WTC11 (cell line): ENCODE measurements around the gene PDLIM1. TPM values are rescaled to one million over a fixed set of nuclear protein-coding genes. Genes with fewer than 3 reads are reported as not detected.

Source experiments
- ATAC-seq: fragments of 200-7000 bp; cut with Tn5 transposase; 2 replicates; pipeline ENCODE4 v1.10.0; 2021; ENCODE audit warnings: mild to moderate bottlenecking, moderate library complexity
- CTCF ChIA-PET: fragments of 300-600 bp; sonication (Branson Sonifier 250); formaldehyde crosslinking; loops from one replicate; lab custom pipeline; 2021; ENCODE audit warnings: antibody characterized with exemption; lab: Charles Lee
- POLR2A ChIA-PET: fragments of 350-600 bp; sonication (Branson Sonifier 250); formaldehyde crosslinking; loops from one replicate; lab custom pipeline; 2021; ENCODE audit warnings: antibody characterized with exemption; lab: Charles Lee
- DNase-seq: peaks from one replicate; pipeline ENCODE4 v3.0.0; 2021; ENCODE audit warnings: low spot score
- H3K27ac Mint-ChIP-seq: 2 replicates; pipeline ENCODE4 v1.8.0; 2021; ENCODE audit warnings: mixed read lengths
- H3K27me3 Mint-ChIP-seq: 2 replicates; pipeline ENCODE4 v1.8.0; 2021; ENCODE audit warnings: low read depth, mild to moderate bottlenecking, moderate library complexity, mixed read lengths
- H3K36me3 Mint-ChIP-seq: 2 replicates; pipeline ENCODE4 v1.8.0; 2021; ENCODE audit warnings: mixed read lengths
- H3K4me1 Mint-ChIP-seq: 2 replicates; pipeline ENCODE4 v1.8.0; 2022; ENCODE audit warnings: mixed read lengths
- H3K4me3 Mint-ChIP-seq: 2 replicates; pipeline ENCODE4 v1.8.0; 2021; ENCODE audit warnings: mild to moderate bottlenecking, moderate library complexity, mixed read lengths
- H3K9me3 Mint-ChIP-seq: 2 replicates; pipeline ENCODE4 v1.8.0; 2021; ENCODE audit warnings: mixed read lengths
- ATF3 ChIP-seq: sonication (generic); formaldehyde crosslinking; conservative IDR thresholded peaks from 2 replicates; pipeline ENCODE4 v1.8.1; 2022; ENCODE audit warnings: mild to moderate bottlenecking, missing genetic modification reagents
- CREB1 ChIP-seq: sonication (generic); formaldehyde crosslinking; IDR thresholded peaks from 2 replicates; pipeline ENCODE4 v1.8.0; 2023; ENCODE audit warnings: mild to moderate bottlenecking, missing genetic modification reagents
- E2F1 ChIP-seq: sonication (generic); formaldehyde crosslinking; IDR thresholded peaks from 2 replicates; pipeline ENCODE4 v1.8.0; 2022; ENCODE audit warnings: mild to moderate bottlenecking, missing genetic modification reagents
- ELF4 ChIP-seq: sonication (generic); formaldehyde crosslinking; IDR thresholded peaks from 2 replicates; pipeline ENCODE4 v1.8.1; 2022; ENCODE audit warnings: low read depth, mild to moderate bottlenecking, moderate library complexity, missing genetic modification reagents
- EMX1 ChIP-seq: fragments of 250-450 bp; sonication (Bioruptor Pico); IDR thresholded peaks from 2 replicates; pipeline ENCODE4 v1.8.0; 2021; ENCODE audit warnings: mild to moderate bottlenecking
- FOXJ3 ChIP-seq: sonication (generic); formaldehyde crosslinking; IDR thresholded peaks from 2 replicates; pipeline ENCODE4 v1.9.0; 2021; ENCODE audit warnings: missing genetic modification reagents, mild to moderate bottlenecking, borderline replicate concordance
- JAZF1 ChIP-seq: fragments of 250-450 bp; sonication (Bioruptor Pico); IDR thresholded peaks from 2 replicates; pipeline ENCODE4 v1.9.0; 2021; ENCODE audit warnings: moderate library complexity, mild to moderate bottlenecking, inconsistent platforms
- NR2C2 ChIP-seq: sonication (generic); formaldehyde crosslinking; IDR thresholded peaks from 2 replicates; pipeline ENCODE4 v1.8.0; 2022; ENCODE audit warnings: mild to moderate bottlenecking, missing genetic modification reagents
- NR3C1 ChIP-seq: sonication (generic); formaldehyde crosslinking; conservative IDR thresholded peaks from 2 replicates; pipeline ENCODE4 v1.8.1; 2023; ENCODE audit warnings: low read depth, mild to moderate bottlenecking, missing genetic modification reagents
- OVOL2 ChIP-seq: fragments of 250-450 bp; sonication (Bioruptor Pico); IDR thresholded peaks from 2 replicates; pipeline ENCODE4 v1.9.0; 2021; ENCODE audit warnings: mild to moderate bottlenecking, borderline replicate concordance
- RORB ChIP-seq: fragments of 250-450 bp; sonication (Bioruptor Pico); IDR thresholded peaks from 2 replicates; pipeline ENCODE4 v1.9.0; 2021; ENCODE audit warnings: mild to moderate bottlenecking
- SMAD3 ChIP-seq: sonication (generic); formaldehyde crosslinking; IDR thresholded peaks from 2 replicates; pipeline ENCODE4 v1.8.0; 2022; ENCODE audit warnings: missing genetic modification reagents, mild to moderate bottlenecking, borderline replicate concordance
- TEAD1 ChIP-seq: sonication (generic); formaldehyde crosslinking; IDR thresholded peaks from 2 replicates; pipeline ENCODE4 v1.8.0; 2022; ENCODE audit warnings: mild to moderate bottlenecking, missing genetic modification reagents
- ZNF138 ChIP-seq: sonication (generic); formaldehyde crosslinking; conservative IDR thresholded peaks from 2 replicates; pipeline ENCODE4 v1.8.1; 2022; ENCODE audit warnings: mild to moderate bottlenecking, moderate library complexity, missing genetic modification reagents
- ZSCAN18 ChIP-seq: fragments of 250-450 bp; sonication (Bioruptor Pico); IDR thresholded peaks from 2 replicates; pipeline ENCODE4 v2.1.2; 2022; ENCODE audit warnings: mild to moderate bottlenecking, moderate library complexity
- total RNA-seq: library from RNA; stranded (reverse); gene quantifications from 3 replicates; pipeline ENCODE4 v1.2.3, GENCODE V29; 2021
- TF ChIP-seq, protein P1 (sequence below): fragments of 250-450 bp; sonication (Bioruptor Pico); IDR thresholded peaks from 2 replicates; pipeline ENCODE4 v1.9.0; 2021; ENCODE audit warnings: mild to moderate bottlenecking
- TF ChIP-seq, protein P2 (sequence below): sonication (generic); formaldehyde crosslinking; IDR thresholded peaks from 2 replicates; pipeline ENCODE4 v1.8.1; 2022; ENCODE audit warnings: low read depth, missing genetic modification reagents, borderline replicate concordance
- TF ChIP-seq, protein P3 (sequence below): sonication (generic); formaldehyde crosslinking; IDR thresholded peaks from 2 replicates; pipeline ENCODE4 v1.8.0; 2022; ENCODE audit warnings: mild to moderate bottlenecking, missing genetic modification reagents
- TF ChIP-seq, protein P4 (sequence below): sonication (generic); formaldehyde crosslinking; IDR thresholded peaks from 2 replicates; pipeline ENCODE4 v1.8.1; 2022; ENCODE audit warnings: missing genetic modification reagents, borderline replicate concordance
- TF ChIP-seq, protein P5 (sequence below): sonication (generic); formaldehyde crosslinking; IDR thresholded peaks from 2 replicates; pipeline ENCODE4 v1.8.0; 2023; ENCODE audit warnings: missing genetic modification reagents
- TF ChIP-seq, protein P6 (sequence below): fragments of 200-600 bp; IDR thresholded peaks from 2 replicates; pipeline ENCODE4 v1.8.0; 2022; ENCODE audit warnings: antibody characterized with exemption

Gene PDLIM1
- total RNA-seq, 1 experiment from 2014 or later = 223 TPM

DNA sequence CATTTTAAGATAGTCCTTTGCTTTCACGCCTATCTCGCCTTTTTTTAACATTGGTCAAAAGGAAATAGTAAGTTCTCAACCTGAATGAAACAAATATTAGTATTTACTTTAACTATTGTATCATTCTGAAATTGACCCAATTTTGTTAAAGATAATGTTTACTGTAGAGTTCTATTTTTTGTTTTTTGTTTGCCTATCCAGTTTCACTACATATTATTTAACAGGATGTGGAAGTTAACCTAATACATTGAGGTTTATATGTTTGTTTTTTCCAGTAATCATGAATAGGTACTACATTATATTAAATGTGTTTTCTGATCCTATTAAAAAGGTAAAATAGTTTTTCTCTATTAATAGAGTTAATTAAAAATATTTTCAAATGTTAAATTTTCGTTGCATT, 70.3 kb downstream of the PDLIM1 start (continued):
- TF ChIP-seq ELF4 (CRISPR knock-in tag) = no peak
- TF ChIP-seq NR2C2 (CRISPR knock-in tag) = no peak
- no peak for TF ChIP-seq JAZF1 (CRISPR knock-in tag)
- TF ChIP-seq, protein P1, sequence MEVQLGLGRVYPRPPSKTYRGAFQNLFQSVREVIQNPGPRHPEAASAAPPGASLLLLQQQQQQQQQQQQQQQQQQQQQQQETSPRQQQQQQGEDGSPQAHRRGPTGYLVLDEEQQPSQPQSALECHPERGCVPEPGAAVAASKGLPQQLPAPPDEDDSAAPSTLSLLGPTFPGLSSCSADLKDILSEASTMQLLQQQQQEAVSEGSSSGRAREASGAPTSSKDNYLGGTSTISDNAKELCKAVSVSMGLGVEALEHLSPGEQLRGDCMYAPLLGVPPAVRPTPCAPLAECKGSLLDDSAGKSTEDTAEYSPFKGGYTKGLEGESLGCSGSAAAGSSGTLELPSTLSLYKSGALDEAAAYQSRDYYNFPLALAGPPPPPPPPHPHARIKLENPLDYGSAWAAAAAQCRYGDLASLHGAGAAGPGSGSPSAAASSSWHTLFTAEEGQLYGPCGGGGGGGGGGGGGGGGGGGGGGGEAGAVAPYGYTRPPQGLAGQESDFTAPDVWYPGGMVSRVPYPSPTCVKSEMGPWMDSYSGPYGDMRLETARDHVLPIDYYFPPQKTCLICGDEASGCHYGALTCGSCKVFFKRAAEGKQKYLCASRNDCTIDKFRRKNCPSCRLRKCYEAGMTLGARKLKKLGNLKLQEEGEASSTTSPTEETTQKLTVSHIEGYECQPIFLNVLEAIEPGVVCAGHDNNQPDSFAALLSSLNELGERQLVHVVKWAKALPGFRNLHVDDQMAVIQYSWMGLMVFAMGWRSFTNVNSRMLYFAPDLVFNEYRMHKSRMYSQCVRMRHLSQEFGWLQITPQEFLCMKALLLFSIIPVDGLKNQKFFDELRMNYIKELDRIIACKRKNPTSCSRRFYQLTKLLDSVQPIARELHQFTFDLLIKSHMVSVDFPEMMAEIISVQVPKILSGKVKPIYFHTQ (CRISPR knock-in tag) = no peak
- TF ChIP-seq, protein P2, sequence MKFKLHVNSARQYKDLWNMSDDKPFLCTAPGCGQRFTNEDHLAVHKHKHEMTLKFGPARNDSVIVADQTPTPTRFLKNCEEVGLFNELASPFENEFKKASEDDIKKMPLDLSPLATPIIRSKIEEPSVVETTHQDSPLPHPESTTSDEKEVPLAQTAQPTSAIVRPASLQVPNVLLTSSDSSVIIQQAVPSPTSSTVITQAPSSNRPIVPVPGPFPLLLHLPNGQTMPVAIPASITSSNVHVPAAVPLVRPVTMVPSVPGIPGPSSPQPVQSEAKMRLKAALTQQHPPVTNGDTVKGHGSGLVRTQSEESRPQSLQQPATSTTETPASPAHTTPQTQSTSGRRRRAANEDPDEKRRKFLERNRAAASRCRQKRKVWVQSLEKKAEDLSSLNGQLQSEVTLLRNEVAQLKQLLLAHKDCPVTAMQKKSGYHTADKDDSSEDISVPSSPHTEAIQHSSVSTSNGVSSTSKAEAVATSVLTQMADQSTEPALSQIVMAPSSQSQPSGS (CRISPR knock-in tag) = no peak
- TF ChIP-seq, protein P3, sequence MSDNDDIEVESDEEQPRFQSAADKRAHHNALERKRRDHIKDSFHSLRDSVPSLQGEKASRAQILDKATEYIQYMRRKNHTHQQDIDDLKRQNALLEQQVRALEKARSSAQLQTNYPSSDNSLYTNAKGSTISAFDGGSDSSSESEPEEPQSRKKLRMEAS (CRISPR knock-in tag) = no peak
- no peak for TF ChIP-seq ZSCAN18 (CRISPR knock-in tag)
- TF ChIP-seq ZNF138 = no peak
- TF ChIP-seq TEAD1 (CRISPR knock-in tag) = no peak
- TF ChIP-seq CREB1 (CRISPR knock-in tag) = no peak
- TF ChIP-seq, protein P4, sequence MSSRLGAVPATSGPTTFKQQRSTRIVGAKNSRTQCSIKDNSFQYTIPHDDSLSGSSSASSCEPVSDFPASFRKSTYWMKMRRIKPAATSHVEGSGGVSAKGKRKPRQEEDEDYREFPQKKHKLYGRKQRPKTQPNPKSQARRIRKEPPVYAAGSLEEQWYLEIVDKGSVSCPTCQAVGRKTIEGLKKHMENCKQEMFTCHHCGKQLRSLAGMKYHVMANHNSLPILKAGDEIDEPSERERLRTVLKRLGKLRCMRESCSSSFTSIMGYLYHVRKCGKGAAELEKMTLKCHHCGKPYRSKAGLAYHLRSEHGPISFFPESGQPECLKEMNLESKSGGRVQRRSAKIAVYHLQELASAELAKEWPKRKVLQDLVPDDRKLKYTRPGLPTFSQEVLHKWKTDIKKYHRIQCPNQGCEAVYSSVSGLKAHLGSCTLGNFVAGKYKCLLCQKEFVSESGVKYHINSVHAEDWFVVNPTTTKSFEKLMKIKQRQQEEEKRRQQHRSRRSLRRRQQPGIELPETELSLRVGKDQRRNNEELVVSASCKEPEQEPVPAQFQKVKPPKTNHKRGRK (CRISPR knock-in tag) = no peak

DNA sequence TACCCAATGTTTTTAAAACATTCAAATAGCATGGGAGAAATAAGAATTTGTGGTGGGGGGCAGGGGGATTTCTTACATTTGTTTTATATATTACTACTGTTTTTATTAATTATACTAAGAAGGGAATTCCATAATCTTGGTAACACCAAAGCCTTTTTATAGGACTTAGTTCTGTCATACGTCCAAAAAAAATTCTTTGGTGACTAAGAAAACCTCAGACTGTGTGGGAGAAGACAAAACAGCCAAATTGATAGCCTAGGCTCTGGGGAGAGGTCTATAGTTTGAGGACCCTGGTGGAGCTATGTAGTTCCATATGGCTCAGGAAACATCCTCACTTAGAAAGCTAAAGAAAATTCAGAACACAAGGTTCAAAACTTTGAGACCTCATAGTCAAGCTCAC, 73.3 kb downstream of the PDLIM1 start:
- peaks cover 33% of the 10 kb centered on the region for H3K36me3 Mint-ChIP-seq
- ChIA-PET CTCF (interaction anchor here (0.8 to 1.1 kb wide), 2 partner anchors 26 to 29 kb away, joined by 3 to 4 read pairs; no protein-coding TSS in a partner anchor), POLR2A (no interaction called here)
- no peak overlapping the region for H3K4me3 Mint-ChIP-seq
- H3K27ac Mint-ChIP-seq = 0 out of 2 replicates have a peak overlapping the region, but pooled peaks have one; percentile 58
- no peaks in the 10 kb centered on the region for H3K27me3 Mint-ChIP-seq
- TF ChIP-seq FOXJ3 (CRISPR knock-in tag) (no peak), EMX1 (CRISPR knock-in tag) (no peak), SMAD3 (no peak), OVOL2 (CRISPR knock-in tag) (no peak), RORB (CRISPR knock-in tag) (no peak), NR3C1 (CRISPR knock-in tag) (no peak), ATF3 (CRISPR knock-in tag) (no peak), E2F1 (no peak)
- TF ChIP-seq, protein P5, sequence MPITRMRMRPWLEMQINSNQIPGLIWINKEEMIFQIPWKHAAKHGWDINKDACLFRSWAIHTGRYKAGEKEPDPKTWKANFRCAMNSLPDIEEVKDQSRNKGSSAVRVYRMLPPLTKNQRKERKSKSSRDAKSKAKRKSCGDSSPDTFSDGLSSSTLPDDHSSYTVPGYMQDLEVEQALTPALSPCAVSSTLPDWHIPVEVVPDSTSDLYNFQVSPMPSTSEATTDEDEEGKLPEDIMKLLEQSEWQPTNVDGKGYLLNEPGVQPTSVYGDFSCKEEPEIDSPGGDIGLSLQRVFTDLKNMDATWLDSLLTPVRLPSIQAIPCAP (CRISPR knock-in tag) = no peak
- TF ChIP-seq, protein P6, sequence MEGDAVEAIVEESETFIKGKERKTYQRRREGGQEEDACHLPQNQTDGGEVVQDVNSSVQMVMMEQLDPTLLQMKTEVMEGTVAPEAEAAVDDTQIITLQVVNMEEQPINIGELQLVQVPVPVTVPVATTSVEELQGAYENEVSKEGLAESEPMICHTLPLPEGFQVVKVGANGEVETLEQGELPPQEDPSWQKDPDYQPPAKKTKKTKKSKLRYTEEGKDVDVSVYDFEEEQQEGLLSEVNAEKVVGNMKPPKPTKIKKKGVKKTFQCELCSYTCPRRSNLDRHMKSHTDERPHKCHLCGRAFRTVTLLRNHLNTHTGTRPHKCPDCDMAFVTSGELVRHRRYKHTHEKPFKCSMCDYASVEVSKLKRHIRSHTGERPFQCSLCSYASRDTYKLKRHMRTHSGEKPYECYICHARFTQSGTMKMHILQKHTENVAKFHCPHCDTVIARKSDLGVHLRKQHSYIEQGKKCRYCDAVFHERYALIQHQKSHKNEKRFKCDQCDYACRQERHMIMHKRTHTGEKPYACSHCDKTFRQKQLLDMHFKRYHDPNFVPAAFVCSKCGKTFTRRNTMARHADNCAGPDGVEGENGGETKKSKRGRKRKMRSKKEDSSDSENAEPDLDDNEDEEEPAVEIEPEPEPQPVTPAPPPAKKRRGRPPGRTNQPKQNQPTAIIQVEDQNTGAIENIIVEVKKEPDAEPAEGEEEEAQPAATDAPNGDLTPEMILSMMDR = no peak
- peaks cover 42% of the 10 kb centered on the region for H3K4me1 Mint-ChIP-seq
- ATAC-seq = no peak
- H3K9me3 Mint-ChIP-seq = peaks cover 20% of the 10 kb centered on the region
- no peak for DNase-seq
